Measurements from ENCODE around the gene ADARB2.

The ADARB2 gene

GRCh38 chr10:1175956-1176565, 561.3 kb downstream of the ADARB2 start:
- DNase-seq (ENCODE audit: low read depth in 1 of 2, low spot score in 1 of 2), result no peak
- no peak overlapping the region for H3K4me3 ChIP-seq (replicated peaks; ENCODE audit: insufficient read depth, low read length)
- H3K27me3 ChIP-seq (ENCODE audit: insufficient read depth, poor library complexity, severe bottlenecking), result no peaks in the 10 kb centered on the region
- TF ChIP-seq GABPA (IDR thresholded peaks at IDR 0.05; ENCODE audit: low read depth) (no peak), POLR2AphosphoS5 (IDR thresholded peaks at IDR 0.05; ENCODE audit: low read depth) (no peak), REST (IDR thresholded peaks at IDR 0.05; ENCODE audit: insufficient replicate concordance, low read depth) (no peak), CTCF (IDR thresholded peaks at IDR 0.05; ENCODE audit: insufficient read depth, low read length) (no peak), SPI1 (IDR thresholded peaks at IDR 0.05; ENCODE audit: borderline replicate concordance, low read depth) (no peak)
- H3K27ac ChIP-seq (replicated peaks), result no peak overlapping the region

- no peak overlapping the region for H3K27ac ChIP-seq (replicated peaks)
- H3K4me3 ChIP-seq (replicated peaks; ENCODE audit: insufficient read depth, low read length), result no peak overlapping the region
- TF ChIP-seq CTCF (IDR thresholded peaks at IDR 0.05; ENCODE audit: insufficient read depth, low read length) (no peak), REST (IDR thresholded peaks at IDR 0.05; ENCODE audit: insufficient replicate concordance, low read depth) (no peak), GABPA (IDR thresholded peaks at IDR 0.05; ENCODE audit: low read depth) (no peak), SPI1 (IDR thresholded peaks at IDR 0.05; ENCODE audit: borderline replicate concordance, low read depth) (no peak), POLR2AphosphoS5 (IDR thresholded peaks at IDR 0.05; ENCODE audit: low read depth) (no peak)
- no peaks in the 10 kb centered on the region for H3K27me3 ChIP-seq (ENCODE audit: insufficient read depth, poor library complexity, severe bottlenecking)
- DNase-seq (ENCODE audit: low read depth in 1 of 2, low spot score in 1 of 2), result no peak
Observed at GRCh38 chr10:1174022-1174421, 563.3 kb downstream of the ADARB2 start.

GRCh38 chr10:1173091-1173490, 564.2 kb downstream of the ADARB2 start:
- Histone ChIP-seq H3K27ac (replicated peaks) (no peak overlapping the region), H3K27me3 (ENCODE audit: insufficient read depth, poor library complexity, severe bottlenecking) (no peaks in the 10 kb centered on the region), H3K4me3 (replicated peaks; ENCODE audit: insufficient read depth, low read length) (no peak overlapping the region)
- no peak for DNase-seq (ENCODE audit: low read depth in 1 of 2, low spot score in 1 of 2)
- TF ChIP-seq REST (IDR thresholded peaks at IDR 0.05; ENCODE audit: insufficient replicate concordance, low read depth) (no peak), POLR2AphosphoS5 (IDR thresholded peaks at IDR 0.05; ENCODE audit: low read depth) (no peak), CTCF (IDR thresholded peaks at IDR 0.05; ENCODE audit: insufficient read depth, low read length) (no peak), GABPA (IDR thresholded peaks at IDR 0.05; ENCODE audit: low read depth) (no peak), SPI1 (IDR thresholded peaks at IDR 0.05; ENCODE audit: borderline replicate concordance, low read depth) (no peak)

All from HL-60 (cell line).